Measurements from ENCODE around the gene VAV2. TPM values are rescaled to one million over a fixed set of nuclear protein-coding genes. Genes with fewer than 3 reads are reported as not detected.

Gene VAV2
- 12.7 TPM for total RNA-seq

GRCh38 chr9:133991964-133992779, at the start of gene VAV2:
Gene VAV2 (minus strand): TSS chr9:133992324. CDS start chr9:133992278, 46 bp downstream.
- Histone ChIP-seq H3K27me3 (no peaks in the 10 kb centered on the region), H3K4me3 (peak within 1 kb of the TSS; percentile 63 to 95), H3K4me1 (peaks cover 0 to 23% of the 10 kb centered on the region in 2 donors), H3K36me3 (no peaks in the 10 kb centered on the region), H3K9me3 (no peaks in the 10 kb centered on the region), H3K27ac (peak within 1 kb of the TSS; percentile 72 to 87)
- peak in 1 of 2 donors; percentile 79 for DNase-seq (ENCODE audit: low spot score in 2 of 2)
- no peak for TF ChIP-seq CTCF (IDR thresholded peaks at IDR 0.05)
- intact Hi-C loops (cut with DNase I), result loop anchor here (1.0 to 5.0 kb wide), 2 partner anchors 33 to 460 kb away; partner anchors contain the start of genes ADAMTSL2 and BRD3OS

GRCh38 chr9:134041649-134041962, 49.5 kb upstream of the VAV2 start:
- TF ChIP-seq CTCF (IDR thresholded peaks at IDR 0.05), result no peak
- intact Hi-C loops (cut with DNase I), result no loop called here
- Histone ChIP-seq H3K9me3 (peaks cover 0 to 11% of the 10 kb centered on the region in 2 donors), H3K36me3 (peaks cover 84 to 94% of the 10 kb centered on the region in 2 donors), H3K4me1 (no peaks in the 10 kb centered on the region), H3K4me3 (no peak overlapping the region), H3K27me3 (no peaks in the 10 kb centered on the region), H3K27ac (no peak overlapping the region)
- DNase-seq (ENCODE audit: low spot score in 2 of 2), result no peak

DNA sequence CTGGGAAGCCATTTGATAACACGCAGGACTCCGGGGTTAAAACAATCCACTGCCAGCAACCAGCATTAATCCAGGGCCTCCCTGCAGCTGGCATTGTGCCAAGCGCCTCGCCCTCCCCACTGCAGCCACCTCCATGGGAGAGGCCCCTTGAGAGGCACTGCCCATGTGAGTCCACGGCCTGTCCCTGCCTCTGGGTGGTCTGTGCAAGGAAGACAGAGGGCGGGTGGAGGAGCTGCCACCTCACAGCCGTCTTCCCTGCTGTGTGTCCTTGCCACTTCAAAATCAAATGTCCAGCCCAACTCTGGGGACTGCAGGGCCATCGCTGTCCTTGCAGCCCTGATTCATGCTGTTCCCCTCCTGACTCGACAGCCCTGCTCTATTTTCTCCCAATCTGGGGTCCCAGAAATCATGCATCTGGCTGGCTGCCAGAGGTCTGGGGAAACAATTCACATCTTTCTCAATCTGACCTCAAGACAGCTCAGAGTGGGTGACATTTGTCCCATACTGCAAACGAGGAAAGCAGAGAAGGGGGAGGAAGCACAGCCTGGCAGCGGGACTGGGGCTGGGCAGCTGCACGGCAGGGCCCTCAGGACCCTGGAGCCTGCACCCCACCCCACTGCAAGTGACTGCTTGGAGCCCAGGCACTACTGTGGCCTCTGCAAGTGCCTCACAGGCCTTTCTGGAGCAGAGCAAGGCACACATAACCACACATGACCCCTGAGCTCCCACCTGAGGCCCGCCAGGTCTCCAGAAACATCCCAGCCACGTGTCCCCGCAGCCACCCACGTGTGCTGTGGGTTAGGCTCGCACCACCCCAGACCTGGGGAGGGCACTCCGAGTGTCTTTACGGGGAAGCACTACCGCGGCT, 48.9 kb upstream of the VAV2 start:
- H3K36me3 ChIP-seq, result peaks cover 82 to 94% of the 10 kb centered on the region in 2 donors
- H3K9me3 ChIP-seq, result peaks cover 0 to 11% of the 10 kb centered on the region in 2 donors
- H3K27me3 ChIP-seq, result no peaks in the 10 kb centered on the region
- intact Hi-C loops (cut with DNase I), result no loop called here
- H3K4me1 ChIP-seq, result no peaks in the 10 kb centered on the region
- DNase-seq (ENCODE audit: low spot score in 2 of 2), result no peak
- H3K27ac ChIP-seq, result no peak overlapping the region
- no peak for TF ChIP-seq CTCF (IDR thresholded peaks at IDR 0.05)
- H3K4me3 ChIP-seq, result no peak overlapping the region

- intact Hi-C loops (cut with DNase I), result no loop called here
- no peak for TF ChIP-seq CTCF (IDR thresholded peaks at IDR 0.05)
- no peak overlapping the region for H3K4me3 ChIP-seq
- H3K9me3 ChIP-seq, result peaks cover 0 to 11% of the 10 kb centered on the region in 2 donors
- H3K27ac ChIP-seq, result no peak overlapping the region
- no peak for DNase-seq (ENCODE audit: low spot score in 2 of 2)
- H3K27me3 ChIP-seq, result no peaks in the 10 kb centered on the region
- no peaks in the 10 kb centered on the region for H3K4me1 ChIP-seq
- H3K36me3 ChIP-seq, result peaks cover 82 to 94% of the 10 kb centered on the region in 2 donors
Measured at GRCh38 chr9:134040176-134040565, 48.0 kb upstream of the VAV2 start.

GRCh38 chr9:134039386-134040175, 47.5 kb upstream of the VAV2 start:
- H3K4me3 ChIP-seq, result no peak overlapping the region
- peaks cover 84 to 94% of the 10 kb centered on the region in 2 donors for H3K36me3 ChIP-seq
- no peaks in the 10 kb centered on the region for H3K27me3 ChIP-seq
- H3K27ac ChIP-seq, result no peak overlapping the region
- H3K9me3 ChIP-seq, result peaks cover 0 to 11% of the 10 kb centered on the region in 2 donors
- no peaks in the 10 kb centered on the region for H3K4me1 ChIP-seq
- no peak for DNase-seq (ENCODE audit: low spot score in 2 of 2)
- intact Hi-C loops (cut with DNase I), result no loop called here
- TF ChIP-seq CTCF (IDR thresholded peaks at IDR 0.05), result no peak
